Neural crest cell (in vitro differentiated cells): ENCODE data around the gene ATP8B1. TPM values are rescaled to one million over a fixed set of nuclear protein-coding genes. Genes with fewer than 3 reads are reported as not detected.

ENCODE experiments used
- DNase-seq: peaks from one replicate; pipeline ENCODE4 v3.0.0; 2021; ENCODE audit warnings: low read depth, mixed read lengths, low spot score
- H3K27ac Mint-ChIP-seq: one replicate; pipeline ENCODE4 v1.8.0; 2021; ENCODE audit warnings: mild to moderate bottlenecking, mixed read lengths; ENCODE audit not compliant: unreplicated experiment
- H3K27me3 Mint-ChIP-seq: 2 replicates; pipeline ENCODE4 v1.8.0; 2021; ENCODE audit warnings: low read depth, mild to moderate bottlenecking, mixed read lengths
- H3K36me3 Mint-ChIP-seq: 2 replicates; pipeline ENCODE4 v1.8.0; 2021; ENCODE audit warnings: low read depth, mild to moderate bottlenecking, mixed read lengths
- H3K4me1 Mint-ChIP-seq: 2 replicates; pipeline ENCODE4 v1.8.0; 2021; ENCODE audit warnings: mixed read lengths
- H3K4me3 Mint-ChIP-seq: one replicate; pipeline ENCODE4 v1.8.0; 2021; ENCODE audit warnings: mild to moderate bottlenecking, mixed read lengths
- H3K9me3 Mint-ChIP-seq: 2 replicates; pipeline ENCODE4 v1.8.0; 2021; ENCODE audit warnings: mixed read lengths
- CTCF ChIP-seq: fragments of 200-600 bp; sonication (generic); conservative IDR thresholded peaks from 2 replicates; pipeline ENCODE4 v1.5.0; 2021; ENCODE audit warnings: antibody characterized with exemption, mild to moderate bottlenecking
- total RNA-seq: library from RNA; stranded (reverse); gene quantifications from 2 replicates; pipeline ENCODE4 v1.2.1, GENCODE V29; 2021

Gene ATP8B1
- total RNA-seq, 1 donor from 2014 or later, result 0.05 TPM

- H3K27me3 Mint-ChIP-seq, result no peaks in the 10 kb centered on the region
- H3K27ac Mint-ChIP-seq, result no peak overlapping the region
- TF ChIP-seq CTCF, result no peak
- peaks cover 11% of the 10 kb centered on the region for H3K36me3 Mint-ChIP-seq
- DNase-seq, result no peak
- no peak overlapping the region for H3K4me3 Mint-ChIP-seq
- H3K4me1 Mint-ChIP-seq, result no peaks in the 10 kb centered on the region
- peaks cover 8% of the 10 kb centered on the region for H3K9me3 Mint-ChIP-seq
Measured at GRCh38 chr18:57657542-57657941, 145.6 kb downstream of the ATP8B1 start.

- H3K4me1 Mint-ChIP-seq, result no peaks in the 10 kb centered on the region
- peaks cover 11% of the 10 kb centered on the region for H3K36me3 Mint-ChIP-seq
- peaks cover 8% of the 10 kb centered on the region for H3K9me3 Mint-ChIP-seq
- no peak for TF ChIP-seq CTCF
- no peaks in the 10 kb centered on the region for H3K27me3 Mint-ChIP-seq
- no peak for DNase-seq
- no peak overlapping the region for H3K27ac Mint-ChIP-seq
- no peak overlapping the region for H3K4me3 Mint-ChIP-seq
Measured at GRCh38 chr18:57655740-57656139, 147.4 kb downstream of the ATP8B1 start.

GRCh38 chr18:57651914-57652313 lies 151.2 kb downstream of the ATP8B1 start:
- Mint-ChIP-seq H3K9me3 (peaks cover 8% of the 10 kb centered on the region), H3K27ac (no peak overlapping the region)

GRCh38 chr18:57649556-57650500 lies 153.3 kb downstream of the ATP8B1 start:
- no peak for TF ChIP-seq CTCF
- Mint-ChIP-seq H3K27me3 (no peaks in the 10 kb centered on the region), H3K9me3 (peaks cover 1% of the 10 kb centered on the region), H3K4me1 (peaks cover 6% of the 10 kb centered on the region), H3K27ac (no peak overlapping the region), H3K36me3 (peaks cover 2% of the 10 kb centered on the region), H3K4me3 (no peak overlapping the region)
- DNase-seq, result no peak

More at GRCh38 chr18:57651914-57652313, 151.2 kb downstream of the ATP8B1 start:
- H3K27me3 Mint-ChIP-seq, result no peaks in the 10 kb centered on the region
- no peak for DNase-seq
- H3K36me3 Mint-ChIP-seq, result peaks cover 11% of the 10 kb centered on the region
- no peak overlapping the region for H3K4me3 Mint-ChIP-seq
- H3K4me1 Mint-ChIP-seq, result peaks cover 5% of the 10 kb centered on the region
- TF ChIP-seq CTCF, result no peak

- no peak overlapping the region for H3K4me3 Mint-ChIP-seq
- no peaks in the 10 kb centered on the region for H3K27me3 Mint-ChIP-seq
- no peak for DNase-seq
- H3K36me3 Mint-ChIP-seq, result peaks cover 8% of the 10 kb centered on the region
- no peak for TF ChIP-seq CTCF
- peaks cover 6% of the 10 kb centered on the region for H3K4me1 Mint-ChIP-seq
- no peak overlapping the region for H3K27ac Mint-ChIP-seq
- H3K9me3 Mint-ChIP-seq, result no peaks in the 10 kb centered on the region
Measured at GRCh38 chr18:57648414-57648813, 154.7 kb downstream of the ATP8B1 start.
